BLaER1 treated with 17β-estradiol and CSF1 and Interleukin-3, amounts not matched to agents 10 nM and 100 nM (cell line): ENCODE measurements around the gene KCNN1.

Source experiments
- H3K27ac ChIP-seq, 11 experiments: shearing (Covaris generic); formaldehyde crosslinking; 2 replicates each; pipeline ENCODE4 v1.8.1; 2022
- H3K27me3 ChIP-seq, 11 experiments: shearing (Covaris generic); formaldehyde crosslinking; 2 replicates each; pipeline ENCODE4 v1.8.1; 2022
- H3K36me3 ChIP-seq, 11 experiments: shearing (Covaris generic); formaldehyde crosslinking; 2 replicates each; pipeline ENCODE4 v1.8.1; 2022
- H3K4me1 ChIP-seq, 10 experiments: shearing (Covaris generic); formaldehyde crosslinking; 2 replicates each; pipeline ENCODE4 v1.8.1; 2022
- H3K4me2 ChIP-seq, 11 experiments: shearing (Covaris generic); formaldehyde crosslinking; 2 replicates each; pipeline ENCODE4 v1.8.1; 2022
- H3K4me3 ChIP-seq, 10 experiments: shearing (Covaris generic); formaldehyde crosslinking; 2 replicates each; pipeline ENCODE4 v1.8.1; 2022
- H3K9ac ChIP-seq, 11 experiments: shearing (Covaris generic); formaldehyde crosslinking; 2 replicates each; pipeline ENCODE4 v1.8.1; 2022
- H3K9me3 ChIP-seq, 11 experiments: shearing (Covaris generic); formaldehyde crosslinking; replicated peaks in 1 of 11; 2 replicates each; pipeline ENCODE4 v1.8.1; 2022
- H4K20me1 ChIP-seq, 11 experiments: shearing (Covaris generic); formaldehyde crosslinking; 2 replicates each; pipeline ENCODE4 v1.8.1; 2022
- Cebpa-rat ChIP-seq, 11 experiments: shearing (Covaris generic); IDR thresholded peaks; 2 replicates each; pipeline ENCODE4 v1.8.1; 2022

KCNN1 gene

GRCh38 chr19:17932485-17933338, 34.2 kb upstream of the KCNN1 start, which contains the start of gene CCDC124:
TSS of gene CCDC124 (plus strand) at chr19:17933015. CDS start at chr19:17936421, 3,406 bp downstream.
- Histone ChIP-seq H3K4me3 (peak within 1 kb of the TSS; percentile 78 to 94 (median 88)), H3K9ac (peak within 1 kb of the TSS; percentile 83 to 95 (median 92)), H4K20me1 (peaks cover 0 to 8% (median 0%) of the 10 kb centered on the region in 11 experiments; a peak in 3 of 22 replicates), H3K9me3 (no peaks in the 10 kb centered on the region), H3K27ac (peak within 1 kb of the TSS; percentile 88 to 98 (median 95)), H3K27me3 (no peaks in the 10 kb centered on the region), H3K4me1 (peaks cover 18 to 24% (median 22%) of the 10 kb centered on the region in 10 experiments), H3K4me2 (peak within 1 kb of the TSS; percentile 82 to 99 (median 96)), H3K36me3 (peaks cover 0 to 24% (median 16%) of the 10 kb centered on the region in 11 experiments; a peak in 20 of 22 replicates)
- no peak for TF ChIP-seq Cebpa-rat (IDR thresholded peaks at IDR 0.05)

- Histone ChIP-seq H3K9ac (peak overlapping the region; percentile 83 to 95 (median 92)), H3K27ac (peak overlapping the region; percentile 88 to 98 (median 95); a peak in 21 of 22 replicates), H4K20me1 (peaks cover 0 to 10% (median 3%) of the 10 kb centered on the region in 11 experiments; a peak in 5 of 22 replicates), H3K4me2 (peak overlapping the region; percentile 82 to 99 (median 96)), H3K9me3 (no peaks in the 10 kb centered on the region), H3K27me3 (no peaks in the 10 kb centered on the region), H3K4me3 (peak overlapping the region; percentile 78 to 94 (median 88)), H3K4me1 (peaks cover 18 to 24% (median 22%) of the 10 kb centered on the region in 10 experiments), H3K36me3 (peaks cover 0 to 30% (median 18%) of the 10 kb centered on the region in 11 experiments; a peak in 20 of 22 replicates)
- TF ChIP-seq Cebpa-rat (IDR thresholded peaks at IDR 0.05), result no peak
These were observed 33.3 kb upstream of the KCNN1 start for GRCh38 chr19:17933414-17934129.

DNA sequence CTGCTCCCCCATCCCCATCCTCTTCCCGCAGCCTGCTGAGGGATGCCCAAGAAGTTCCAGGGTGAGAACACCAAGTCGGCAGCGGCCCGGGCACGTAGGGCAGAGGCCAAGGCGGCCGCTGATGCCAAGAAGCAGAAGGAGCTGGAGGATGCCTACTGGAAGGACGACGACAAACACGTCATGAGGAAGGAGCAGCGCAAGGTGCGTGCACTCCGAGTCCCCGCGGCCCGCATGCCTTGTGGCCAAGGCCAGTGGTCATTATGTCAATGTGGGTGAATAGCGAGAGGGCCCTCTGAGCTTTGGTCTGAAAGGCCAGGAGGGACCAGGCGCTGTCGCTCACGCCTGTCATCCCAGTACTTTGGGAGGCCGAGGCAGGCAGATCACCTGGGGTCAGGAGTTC, 30.5 kb upstream of the KCNN1 start:
- H3K4me2 ChIP-seq, result no peak overlapping the region
- H3K4me3 ChIP-seq, result no peak overlapping the region
- H4K20me1 ChIP-seq, result peaks cover 0 to 10% (median 4%) of the 10 kb centered on the region in 11 experiments; a peak in 7 of 22 replicates
- H3K27me3 ChIP-seq, result no peaks in the 10 kb centered on the region
- no peak for TF ChIP-seq Cebpa-rat (IDR thresholded peaks at IDR 0.05)
- H3K9me3 ChIP-seq, result no peaks in the 10 kb centered on the region
- peaks cover 18 to 24% (median 22%) of the 10 kb centered on the region in 10 experiments for H3K4me1 ChIP-seq
- peaks cover 16 to 58% (median 38%) of the 10 kb centered on the region in 11 experiments for H3K36me3 ChIP-seq
- H3K27ac ChIP-seq, result no peak overlapping the region
- peak overlapping the region in 2 of 11 experiments; percentile 5 to 41; a peak in 1 of 22 replicates for H3K9ac ChIP-seq

DNA sequence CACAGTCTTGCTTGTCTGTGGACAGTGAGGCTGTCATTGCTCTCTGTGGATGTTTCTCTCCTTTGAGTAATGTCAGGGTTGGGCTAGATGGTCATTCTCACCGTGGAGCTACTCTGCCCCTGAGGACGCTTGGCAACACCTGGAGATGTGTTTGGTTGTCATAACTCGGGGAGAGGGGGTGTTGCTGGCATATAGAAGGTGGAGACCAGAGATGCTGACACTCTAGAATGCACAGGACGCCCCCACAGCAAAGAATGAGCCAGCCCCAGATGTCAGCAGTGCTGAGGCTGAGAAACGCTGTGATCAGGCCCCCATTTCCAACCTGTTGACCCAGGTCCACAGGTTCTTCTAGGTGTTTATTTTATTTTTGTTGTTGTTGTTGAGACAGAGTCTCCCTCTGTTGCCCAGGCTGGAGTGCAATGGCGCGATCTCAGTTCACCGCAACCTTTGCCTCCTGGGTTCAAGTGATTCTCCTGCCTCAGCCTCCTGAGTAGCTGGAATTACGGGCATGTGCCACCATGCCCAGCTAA, 29.5 kb upstream of the KCNN1 start:
- no peak for TF ChIP-seq Cebpa-rat (IDR thresholded peaks at IDR 0.05)
- H3K4me1 ChIP-seq, result peaks cover 11 to 15% (median 14%) of the 10 kb centered on the region in 10 experiments
- H3K9ac ChIP-seq, result no peak overlapping the region
- H3K36me3 ChIP-seq, result peaks cover 26 to 68% (median 47%) of the 10 kb centered on the region in 11 experiments
- H3K27ac ChIP-seq, result no peak overlapping the region
- no peaks in the 10 kb centered on the region for H3K9me3 ChIP-seq
- no peaks in the 10 kb centered on the region for H3K27me3 ChIP-seq
- peaks cover 0 to 18% (median 10%) of the 10 kb centered on the region in 11 experiments; a peak in 10 of 22 replicates for H4K20me1 ChIP-seq
- no peak overlapping the region for H3K4me3 ChIP-seq
- no peak overlapping the region for H3K4me2 ChIP-seq

DNA sequence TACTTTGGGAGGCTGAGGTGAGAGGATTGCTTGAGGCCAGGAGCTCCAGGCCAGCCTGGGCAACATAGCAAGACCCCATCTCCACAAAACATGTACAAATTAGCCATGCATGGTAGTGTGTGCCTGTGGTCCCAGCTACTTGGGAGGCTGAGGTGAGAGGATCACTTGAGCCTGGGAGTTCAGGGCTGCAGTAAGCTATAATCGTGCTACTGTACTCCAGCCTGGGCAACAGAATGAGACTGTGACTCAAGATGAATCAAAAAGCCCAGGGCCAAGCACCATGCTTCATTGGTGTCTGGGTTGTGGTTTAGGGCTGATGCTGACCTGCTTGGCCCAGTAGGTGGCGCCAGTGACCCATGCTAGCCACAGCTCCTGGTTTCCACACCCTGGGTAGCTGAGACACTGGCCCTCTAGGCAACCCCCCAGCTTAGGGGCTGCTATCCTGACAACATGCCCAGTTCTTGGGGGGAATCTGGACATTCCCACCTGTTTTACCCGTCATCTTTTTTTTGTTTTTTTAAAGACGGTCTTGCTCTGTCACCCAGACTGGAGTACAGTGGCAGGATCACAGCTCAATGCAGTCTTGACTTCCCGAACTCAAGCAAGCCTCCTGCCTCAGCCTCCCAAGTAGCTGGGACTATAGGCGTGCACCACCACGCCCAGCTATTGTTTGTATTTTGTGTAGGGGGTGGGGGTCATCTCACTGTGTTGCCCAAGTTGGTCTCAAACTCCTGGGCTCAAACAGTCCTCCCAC, 28.6 kb upstream of the KCNN1 start:
- Histone ChIP-seq H3K4me1 (peaks cover 11 to 14% (median 13%) of the 10 kb centered on the region in 10 experiments), H3K4me2 (no peak overlapping the region), H3K9ac (no peak overlapping the region), H3K4me3 (no peak overlapping the region), H3K36me3 (peaks cover 27 to 73% (median 52%) of the 10 kb centered on the region in 11 experiments), H3K27ac (no peak overlapping the region), H3K9me3 (no peaks in the 10 kb centered on the region), H3K27me3 (no peaks in the 10 kb centered on the region), H4K20me1 (peaks cover 0 to 22% (median 10%) of the 10 kb centered on the region in 11 experiments; a peak in 10 of 22 replicates)
- no peak for TF ChIP-seq Cebpa-rat (IDR thresholded peaks at IDR 0.05)

- Histone ChIP-seq H3K27ac (no peak overlapping the region), H3K9me3 (no peaks in the 10 kb centered on the region), H3K36me3 (peaks cover 36 to 76% (median 55%) of the 10 kb centered on the region in 11 experiments), H3K4me2 (no peak overlapping the region), H3K4me3 (no peak overlapping the region), H4K20me1 (peaks cover 0 to 44% (median 8%) of the 10 kb centered on the region in 11 experiments; a peak in 10 of 22 replicates), H3K27me3 (no peaks in the 10 kb centered on the region), H3K4me1 (peaks cover 7 to 24% (median 16%) of the 10 kb centered on the region in 10 experiments), H3K9ac (0 out of 22 replicates have a peak overlapping the region, but pooled peaks of 1 of the 11 experiments have one; percentile 19)
- TF ChIP-seq Cebpa-rat (IDR thresholded peaks at IDR 0.05), result no peak
These were observed 24.7 kb upstream of the KCNN1 start for GRCh38 chr19:17942181-17942580.

- H3K27me3 ChIP-seq, result no peaks in the 10 kb centered on the region
- no peak for TF ChIP-seq Cebpa-rat (IDR thresholded peaks at IDR 0.05)
- no peak overlapping the region for H3K4me2 ChIP-seq
- H3K27ac ChIP-seq, result no peak overlapping the region
- no peaks in the 10 kb centered on the region for H3K9me3 ChIP-seq
- no peak overlapping the region for H3K9ac ChIP-seq
- H3K36me3 ChIP-seq, result peaks cover 32 to 71% (median 50%) of the 10 kb centered on the region in 11 experiments
- peaks cover 0 to 40% (median 4%) of the 10 kb centered on the region in 11 experiments; a peak in 10 of 22 replicates for H4K20me1 ChIP-seq
- H3K4me1 ChIP-seq, result peaks cover 10 to 27% (median 19%) of the 10 kb centered on the region in 10 experiments
- H3K4me3 ChIP-seq, result no peak overlapping the region
These were observed 24.2 kb upstream of the KCNN1 start for GRCh38 chr19:17942582-17943273.
